ENCODE results near the gene CALR3. TPM values are rescaled to one million over a fixed set of nuclear protein-coding genes. Genes with fewer than 3 reads are reported as not detected.
"Not testable (repeated sequence)": the region's sequence is repeated elsewhere in the genome, so short reads cannot be mapped to it uniquely, and the experiment has no call there.

CALR3 gene
- total RNA-seq, 1 donor from 2014 or later: not detected

DNA sequence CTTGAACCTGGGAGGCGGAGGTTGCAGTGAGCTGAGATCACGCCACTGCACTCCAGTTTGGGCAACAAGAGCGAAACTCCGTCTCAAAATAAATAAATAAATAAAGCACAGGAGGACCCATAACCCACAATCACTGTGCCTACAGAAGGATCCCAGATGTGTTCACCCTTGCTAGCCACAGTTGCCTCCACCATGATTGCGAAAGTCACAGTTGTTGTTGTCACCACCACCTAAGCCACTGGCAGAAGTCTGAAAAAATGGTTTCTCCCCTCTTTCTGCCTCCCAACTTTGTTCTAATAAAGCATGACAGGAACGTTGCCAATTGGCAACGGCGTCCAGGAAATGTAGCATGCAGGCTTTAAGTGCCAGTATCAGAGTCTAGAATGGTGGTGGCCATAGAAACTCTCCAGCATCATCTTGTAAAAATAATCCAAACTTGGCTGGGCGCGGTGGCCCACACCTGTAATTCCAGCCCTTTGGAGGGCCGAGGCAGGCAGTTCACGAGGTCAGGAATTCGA lies 22.0 kb downstream of the CALR3 start:
- Mint-ChIP-seq H3K36me3 (ENCODE audit: low read depth) (no peaks in the 10 kb centered on the region), H3K4me3 (ENCODE audit: unreplicated experiment) (no peak overlapping the region), H3K9me3 (ENCODE audit: low read depth) (no peaks in the 10 kb centered on the region), H3K27me3 (ENCODE audit: low read depth) (no peaks in the 10 kb centered on the region), H3K27ac (ENCODE audit: unreplicated experiment) (no peak overlapping the region), H3K4me1 (ENCODE audit: low read depth) (peaks cover 29% of the 10 kb centered on the region)
- no peak for DNase-seq (ENCODE audit: low spot score)
- TF ChIP-seq, protein P1, sequence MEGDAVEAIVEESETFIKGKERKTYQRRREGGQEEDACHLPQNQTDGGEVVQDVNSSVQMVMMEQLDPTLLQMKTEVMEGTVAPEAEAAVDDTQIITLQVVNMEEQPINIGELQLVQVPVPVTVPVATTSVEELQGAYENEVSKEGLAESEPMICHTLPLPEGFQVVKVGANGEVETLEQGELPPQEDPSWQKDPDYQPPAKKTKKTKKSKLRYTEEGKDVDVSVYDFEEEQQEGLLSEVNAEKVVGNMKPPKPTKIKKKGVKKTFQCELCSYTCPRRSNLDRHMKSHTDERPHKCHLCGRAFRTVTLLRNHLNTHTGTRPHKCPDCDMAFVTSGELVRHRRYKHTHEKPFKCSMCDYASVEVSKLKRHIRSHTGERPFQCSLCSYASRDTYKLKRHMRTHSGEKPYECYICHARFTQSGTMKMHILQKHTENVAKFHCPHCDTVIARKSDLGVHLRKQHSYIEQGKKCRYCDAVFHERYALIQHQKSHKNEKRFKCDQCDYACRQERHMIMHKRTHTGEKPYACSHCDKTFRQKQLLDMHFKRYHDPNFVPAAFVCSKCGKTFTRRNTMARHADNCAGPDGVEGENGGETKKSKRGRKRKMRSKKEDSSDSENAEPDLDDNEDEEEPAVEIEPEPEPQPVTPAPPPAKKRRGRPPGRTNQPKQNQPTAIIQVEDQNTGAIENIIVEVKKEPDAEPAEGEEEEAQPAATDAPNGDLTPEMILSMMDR (IDR thresholded peaks at IDR 0.05): no peak

- TF ChIP-seq, protein P1 (IDR thresholded peaks at IDR 0.05): no peak
- Mint-ChIP-seq H3K4me1 (ENCODE audit: low read depth) (peaks cover 36% of the 10 kb centered on the region), H3K36me3 (ENCODE audit: low read depth) (no peaks in the 10 kb centered on the region), H3K4me3 (ENCODE audit: unreplicated experiment) (no peak overlapping the region), H3K9me3 (ENCODE audit: low read depth) (no peaks in the 10 kb centered on the region), H3K27ac (ENCODE audit: unreplicated experiment) (no peak overlapping the region), H3K27me3 (ENCODE audit: low read depth) (no peaks in the 10 kb centered on the region)
- DNase-seq (ENCODE audit: low spot score): no peak
Observed at GRCh38 chr19:16472992-16473391, 23.0 kb downstream of the CALR3 start.

DNA sequence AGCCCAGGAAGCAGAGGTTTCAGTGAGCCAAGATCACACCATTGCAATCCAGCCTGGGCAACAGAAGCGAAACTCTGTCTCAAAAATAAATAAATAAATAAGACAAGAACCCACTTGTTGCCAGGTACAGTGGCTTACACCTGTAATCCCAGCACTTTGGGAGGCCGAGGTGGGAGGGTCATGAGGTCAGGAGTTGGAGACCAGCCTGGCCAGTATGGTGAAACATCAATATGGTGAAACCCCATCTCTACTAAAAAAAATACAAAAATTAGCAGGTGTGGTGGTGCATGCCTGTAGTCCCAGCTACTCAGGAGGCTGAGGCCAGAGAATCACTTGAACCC lies 23.4 kb downstream of the CALR3 start:
- not testable (repeated sequence) for H3K36me3 Mint-ChIP-seq (ENCODE audit: low read depth); H3K27me3 Mint-ChIP-seq (ENCODE audit: low read depth); DNase-seq (ENCODE audit: low spot score); H3K9me3 Mint-ChIP-seq (ENCODE audit: low read depth)
- Mint-ChIP-seq H3K4me3 (ENCODE audit: unreplicated experiment) (peak overlapping the region; percentile 73), H3K27ac (ENCODE audit: unreplicated experiment) (peak overlapping the region; percentile 74), H3K4me1 (ENCODE audit: low read depth) (peaks cover 41% of the 10 kb centered on the region)

- H3K27me3 Mint-ChIP-seq (ENCODE audit: low read depth): no peaks in the 10 kb centered on the region
- H3K4me3 Mint-ChIP-seq (ENCODE audit: unreplicated experiment): peak overlapping the region; percentile 84
- peak overlapping the region; percentile 89 for H3K27ac Mint-ChIP-seq (ENCODE audit: unreplicated experiment)
- peaks cover 46% of the 10 kb centered on the region for H3K4me1 Mint-ChIP-seq (ENCODE audit: low read depth)
- H3K9me3 Mint-ChIP-seq (ENCODE audit: low read depth): no peaks in the 10 kb centered on the region
- TF ChIP-seq, protein P1 (IDR thresholded peaks at IDR 0.05): no peak
- no peaks in the 10 kb centered on the region for H3K36me3 Mint-ChIP-seq (ENCODE audit: low read depth)
- DNase-seq (ENCODE audit: low spot score): no peak
Observed at GRCh38 chr19:16470911-16471811, 24.8 kb downstream of the CALR3 start.

- Mint-ChIP-seq H3K36me3 (ENCODE audit: low read depth) (no peaks in the 10 kb centered on the region), H3K27me3 (ENCODE audit: low read depth) (no peaks in the 10 kb centered on the region), H3K9me3 (ENCODE audit: low read depth) (no peaks in the 10 kb centered on the region), H3K27ac (ENCODE audit: unreplicated experiment) (no peak overlapping the region), H3K4me1 (ENCODE audit: low read depth) (peaks cover 47% of the 10 kb centered on the region), H3K4me3 (ENCODE audit: unreplicated experiment) (peak overlapping the region; percentile 84)
- DNase-seq (ENCODE audit: low spot score): no peak
- TF ChIP-seq, protein P1 (IDR thresholded peaks at IDR 0.05): no peak
Observed at GRCh38 chr19:16470541-16470910, 25.4 kb downstream of the CALR3 start.
